GM18873 (cell line): ENCODE data around the gene TMEM186.
"Not testable (repeated sequence)": the region's sequence is repeated elsewhere in the genome, so short reads cannot be mapped to it uniquely, and the experiment has no call there.

Experiments used
- ATAC-seq: cut with Tn5 transposase; IDR thresholded peaks from one replicate; pipeline ENCODE4 v1.9.1; 2021; ENCODE audit warnings: mild to moderate bottlenecking, moderate library complexity, moderate number of reproducible peaks; ENCODE audit not compliant: unreplicated experiment, low FRiP score

The TMEM186 gene

GRCh38 chr16:8814095-8814806 is 16.8 kb upstream of the TMEM186 start:
- ATAC-seq = no peak

GRCh38 chr16:8812162-8812843 is 14.9 kb upstream of the TMEM186 start:
- ATAC-seq = no peak

- ATAC-seq = no peak
Measured at GRCh38 chr16:8808613-8809353, 11.3 kb upstream of the TMEM186 start.

GRCh38 chr16:8808009-8808408 is 10.6 kb upstream of the TMEM186 start:
- no peak for ATAC-seq

GRCh38 chr16:8807189-8807588 is 9.8 kb upstream of the TMEM186 start:
- no peak for ATAC-seq

- ATAC-seq = no peak
Measured at GRCh38 chr16:8806272-8806983, 9.0 kb upstream of the TMEM186 start.

GRCh38 chr16:8804313-8804712 is 6.9 kb upstream of the TMEM186 start:
- ATAC-seq = no peak

- ATAC-seq = not testable (repeated sequence)
Measured at GRCh38 chr16:8803733-8804132, 6.3 kb upstream of the TMEM186 start.

GRCh38 chr16:8801701-8802100 is 4.3 kb upstream of the TMEM186 start:
- ATAC-seq = no peak

- ATAC-seq = no peak
Measured at GRCh38 chr16:8798535-8799157, 1.2 kb upstream of the TMEM186 start.

GRCh38 chr16:8798174-8798527 is 712 bp upstream of the TMEM186 start:
- no peak for ATAC-seq

GRCh38 chr16:8796469-8797363 is 723 bp downstream of the TMEM186 start:
- ATAC-seq = no peak

- ATAC-seq = no peak
Measured at GRCh38 chr16:8795818-8796217, 1.6 kb downstream of the TMEM186 start.

- no peak for ATAC-seq
Measured at GRCh38 chr16:8795091-8795490, 2.3 kb downstream of the TMEM186 start.

GRCh38 chr16:8788578-8789172 is 8.8 kb downstream of the TMEM186 start:
- no peak for ATAC-seq

- ATAC-seq = not testable (repeated sequence)
Measured at GRCh38 chr16:8786316-8786715, 11.1 kb downstream of the TMEM186 start.

GRCh38 chr16:8785408-8785807 is 12.0 kb downstream of the TMEM186 start:
- no peak for ATAC-seq

- no peak for ATAC-seq
Measured at GRCh38 chr16:8782673-8783072, 14.8 kb downstream of the TMEM186 start.

GRCh38 chr16:8781797-8782196 is 15.6 kb downstream of the TMEM186 start:
- no peak for ATAC-seq
